ENCODE data around the gene MB.

MB gene

GRCh38 chr22:35634943-35635540 is 17.9 kb upstream of the MB start:
- Histone ChIP-seq H3K27me3 (replicated peaks; ENCODE audit: control insufficient read depth, insufficient read depth, low read length) (no peaks in the 10 kb centered on the region), H3K9ac (ENCODE audit: low read length) (no peak overlapping the region), H3K4me3 (ENCODE audit: low read length) (no peak overlapping the region), H3K9me3 (ENCODE audit: control insufficient read depth, low read length) (no peaks in the 10 kb centered on the region), H3K4me1 (ENCODE audit: control insufficient read depth, insufficient read depth, low read length) (peaks cover 15% of the 10 kb centered on the region), H3K36me3 (ENCODE audit: control insufficient read depth, insufficient read depth, low read length, severe bottlenecking) (no peaks in the 10 kb centered on the region)
- DNase-seq (ENCODE audit: low read depth) = no peak

- no peak overlapping the region for H3K9ac ChIP-seq (ENCODE audit: low read length)
- no peaks in the 10 kb centered on the region for H3K36me3 ChIP-seq (ENCODE audit: control insufficient read depth, insufficient read depth, low read length, severe bottlenecking)
- no peak for DNase-seq (ENCODE audit: low read depth)
- no peaks in the 10 kb centered on the region for H3K27me3 ChIP-seq (replicated peaks; ENCODE audit: control insufficient read depth, insufficient read depth, low read length)
- peaks cover 23% of the 10 kb centered on the region for H3K4me1 ChIP-seq (ENCODE audit: control insufficient read depth, insufficient read depth, low read length)
- H3K4me3 ChIP-seq (ENCODE audit: low read length) = no peak overlapping the region
- H3K9me3 ChIP-seq (ENCODE audit: control insufficient read depth, low read length) = no peaks in the 10 kb centered on the region
Measured at GRCh38 chr22:35634015-35634414, 16.9 kb upstream of the MB start.

GRCh38 chr22:35633520-35633919 is 16.4 kb upstream of the MB start:
- DNase-seq (ENCODE audit: low read depth) = no peak
- no peaks in the 10 kb centered on the region for H3K9me3 ChIP-seq (ENCODE audit: control insufficient read depth, low read length)
- H3K9ac ChIP-seq (ENCODE audit: low read length) = no peak overlapping the region
- no peaks in the 10 kb centered on the region for H3K27me3 ChIP-seq (replicated peaks; ENCODE audit: control insufficient read depth, insufficient read depth, low read length)
- H3K36me3 ChIP-seq (ENCODE audit: control insufficient read depth, insufficient read depth, low read length, severe bottlenecking) = no peaks in the 10 kb centered on the region
- H3K4me3 ChIP-seq (ENCODE audit: low read length) = no peak overlapping the region
- peaks cover 23% of the 10 kb centered on the region for H3K4me1 ChIP-seq (ENCODE audit: control insufficient read depth, insufficient read depth, low read length)

GRCh38 chr22:35632935-35633334 is 15.8 kb upstream of the MB start:
- no peak for DNase-seq (ENCODE audit: low read depth)
- H3K9me3 ChIP-seq (ENCODE audit: control insufficient read depth, low read length) = no peaks in the 10 kb centered on the region
- H3K4me3 ChIP-seq (ENCODE audit: low read length) = no peak overlapping the region
- H3K27me3 ChIP-seq (replicated peaks; ENCODE audit: control insufficient read depth, insufficient read depth, low read length) = no peaks in the 10 kb centered on the region
- H3K36me3 ChIP-seq (ENCODE audit: control insufficient read depth, insufficient read depth, low read length, severe bottlenecking) = no peaks in the 10 kb centered on the region
- no peak overlapping the region for H3K9ac ChIP-seq (ENCODE audit: low read length)
- peaks cover 21% of the 10 kb centered on the region for H3K4me1 ChIP-seq (ENCODE audit: control insufficient read depth, insufficient read depth, low read length)

DNA sequence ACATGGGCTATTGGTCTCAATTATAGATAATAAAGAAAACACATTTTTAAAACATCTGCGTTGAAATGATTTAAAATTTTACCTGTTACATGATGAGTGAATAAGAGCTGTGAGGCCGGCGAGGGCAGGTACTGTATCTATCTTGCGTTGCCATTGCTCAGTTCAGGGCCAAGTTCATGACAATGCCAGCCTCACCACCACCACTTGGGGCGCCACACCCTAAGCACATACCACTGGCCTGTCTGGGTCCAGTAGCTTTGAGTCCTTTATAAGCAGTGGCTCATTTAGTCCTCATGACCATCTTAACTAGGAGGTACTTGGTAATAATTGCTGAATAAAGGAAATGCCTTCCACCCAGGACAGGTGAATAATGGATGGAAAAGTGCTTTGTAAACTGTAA is 14.5 kb upstream of the MB start:
- Histone ChIP-seq H3K9me3 (ENCODE audit: control insufficient read depth, low read length) (no peaks in the 10 kb centered on the region), H3K27me3 (replicated peaks; ENCODE audit: control insufficient read depth, insufficient read depth, low read length) (no peaks in the 10 kb centered on the region), H3K4me3 (ENCODE audit: low read length) (no peak overlapping the region), H3K4me1 (ENCODE audit: control insufficient read depth, insufficient read depth, low read length) (peaks cover 15% of the 10 kb centered on the region), H3K36me3 (ENCODE audit: control insufficient read depth, insufficient read depth, low read length, severe bottlenecking) (no peaks in the 10 kb centered on the region), H3K9ac (ENCODE audit: low read length) (no peak overlapping the region)
- DNase-seq (ENCODE audit: low read depth) = peak; percentile 51

DNA sequence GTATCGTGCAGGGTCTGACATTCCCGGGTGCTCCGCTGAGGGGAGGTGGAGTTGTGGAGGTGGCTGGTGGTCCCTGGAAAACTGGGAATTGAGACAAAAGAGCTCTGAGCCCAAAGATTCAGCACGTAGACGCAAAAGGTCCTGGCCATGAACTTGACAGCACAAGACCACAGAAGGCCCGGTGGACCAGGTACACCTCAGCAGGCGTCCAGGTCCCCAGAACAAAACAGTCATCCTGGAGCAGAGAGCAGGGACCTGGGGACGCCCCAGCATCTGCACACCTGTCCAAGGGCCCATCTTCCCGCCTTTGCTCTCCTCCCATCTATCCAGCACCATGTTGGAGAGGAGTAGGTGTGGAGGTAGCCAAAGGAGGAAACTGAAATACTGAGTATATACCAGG is 13.8 kb upstream of the MB start:
- peaks cover 15% of the 10 kb centered on the region for H3K4me1 ChIP-seq (ENCODE audit: control insufficient read depth, insufficient read depth, low read length)
- no peak overlapping the region for H3K4me3 ChIP-seq (ENCODE audit: low read length)
- no peak for DNase-seq (ENCODE audit: low read depth)
- H3K9me3 ChIP-seq (ENCODE audit: control insufficient read depth, low read length) = no peaks in the 10 kb centered on the region
- no peak overlapping the region for H3K9ac ChIP-seq (ENCODE audit: low read length)
- no peaks in the 10 kb centered on the region for H3K36me3 ChIP-seq (ENCODE audit: control insufficient read depth, insufficient read depth, low read length, severe bottlenecking)
- no peaks in the 10 kb centered on the region for H3K27me3 ChIP-seq (replicated peaks; ENCODE audit: control insufficient read depth, insufficient read depth, low read length)

DNA sequence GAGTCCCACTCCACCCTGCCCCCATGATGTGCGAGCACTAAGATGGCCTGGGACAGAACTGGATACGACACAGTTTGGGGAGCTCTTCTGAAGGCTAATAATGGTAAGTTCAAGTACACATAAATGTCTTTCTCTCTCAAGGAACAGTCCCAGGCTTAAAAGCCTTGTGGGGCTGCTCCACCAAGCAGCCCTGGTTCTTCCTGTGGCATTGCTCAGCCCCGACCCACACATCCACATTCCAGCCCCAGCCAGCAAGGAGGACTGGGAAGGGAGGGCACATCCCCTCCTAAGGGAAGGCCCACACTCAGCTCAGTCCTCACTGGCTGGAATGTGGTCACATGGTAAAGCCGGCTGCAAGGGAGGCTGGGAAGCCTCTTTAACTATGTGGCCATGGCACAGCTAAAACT is 13.3 kb upstream of the MB start:
- no peak overlapping the region for H3K4me3 ChIP-seq (ENCODE audit: low read length)
- no peaks in the 10 kb centered on the region for H3K27me3 ChIP-seq (replicated peaks; ENCODE audit: control insufficient read depth, insufficient read depth, low read length)
- peak; percentile 33 for DNase-seq (ENCODE audit: low read depth)
- H3K9me3 ChIP-seq (ENCODE audit: control insufficient read depth, low read length) = no peaks in the 10 kb centered on the region
- H3K36me3 ChIP-seq (ENCODE audit: control insufficient read depth, insufficient read depth, low read length, severe bottlenecking) = no peaks in the 10 kb centered on the region
- no peak overlapping the region for H3K9ac ChIP-seq (ENCODE audit: low read length)
- H3K4me1 ChIP-seq (ENCODE audit: control insufficient read depth, insufficient read depth, low read length) = peaks cover 15% of the 10 kb centered on the region

- H3K36me3 ChIP-seq (ENCODE audit: control insufficient read depth, insufficient read depth, low read length, severe bottlenecking) = no peaks in the 10 kb centered on the region
- peak overlapping the region; percentile 60 for H3K9ac ChIP-seq (ENCODE audit: low read length)
- no peaks in the 10 kb centered on the region for H3K9me3 ChIP-seq (ENCODE audit: control insufficient read depth, low read length)
- peak overlapping the region; percentile 28 for H3K4me3 ChIP-seq (ENCODE audit: low read length)
- no peaks in the 10 kb centered on the region for H3K27me3 ChIP-seq (replicated peaks; ENCODE audit: control insufficient read depth, insufficient read depth, low read length)
- H3K4me1 ChIP-seq (ENCODE audit: control insufficient read depth, insufficient read depth, low read length) = peaks cover 15% of the 10 kb centered on the region
- DNase-seq (ENCODE audit: low read depth) = peak; percentile 97
Measured at GRCh38 chr22:35629406-35630216, 12.5 kb upstream of the MB start.

- no peaks in the 10 kb centered on the region for H3K36me3 ChIP-seq (ENCODE audit: control insufficient read depth, insufficient read depth, low read length, severe bottlenecking)
- H3K4me3 ChIP-seq (ENCODE audit: low read length) = no peak overlapping the region
- peak overlapping the region; percentile 60 for H3K9ac ChIP-seq (ENCODE audit: low read length)
- H3K4me1 ChIP-seq (ENCODE audit: control insufficient read depth, insufficient read depth, low read length) = peaks cover 15% of the 10 kb centered on the region
- no peaks in the 10 kb centered on the region for H3K9me3 ChIP-seq (ENCODE audit: control insufficient read depth, low read length)
- no peaks in the 10 kb centered on the region for H3K27me3 ChIP-seq (replicated peaks; ENCODE audit: control insufficient read depth, insufficient read depth, low read length)
- no peak for DNase-seq (ENCODE audit: low read depth)
Measured at GRCh38 chr22:35628732-35629131, 11.6 kb upstream of the MB start.

- Histone ChIP-seq H3K4me3 (ENCODE audit: low read length) (peak overlapping the region; percentile 87), H3K36me3 (ENCODE audit: control insufficient read depth, insufficient read depth, low read length, severe bottlenecking) (no peaks in the 10 kb centered on the region), H3K9ac (ENCODE audit: low read length) (peak overlapping the region; percentile 92), H3K27me3 (replicated peaks; ENCODE audit: control insufficient read depth, insufficient read depth, low read length) (no peaks in the 10 kb centered on the region), H3K9me3 (ENCODE audit: control insufficient read depth, low read length) (no peaks in the 10 kb centered on the region), H3K4me1 (ENCODE audit: control insufficient read depth, insufficient read depth, low read length) (peaks cover 22% of the 10 kb centered on the region)
- peak; percentile 91 for DNase-seq (ENCODE audit: low read depth)
Measured at GRCh38 chr22:35627267-35628041, 10.3 kb upstream of the MB start.

GRCh38 chr22:35625763-35626432 is 8.8 kb upstream of the MB start:
- no peak overlapping the region for H3K9ac ChIP-seq (ENCODE audit: low read length)
- no peaks in the 10 kb centered on the region for H3K27me3 ChIP-seq (replicated peaks; ENCODE audit: control insufficient read depth, insufficient read depth, low read length)
- no peaks in the 10 kb centered on the region for H3K36me3 ChIP-seq (ENCODE audit: control insufficient read depth, insufficient read depth, low read length, severe bottlenecking)
- DNase-seq (ENCODE audit: low read depth) = no peak
- H3K9me3 ChIP-seq (ENCODE audit: control insufficient read depth, low read length) = no peaks in the 10 kb centered on the region
- peaks cover 35% of the 10 kb centered on the region for H3K4me1 ChIP-seq (ENCODE audit: control insufficient read depth, insufficient read depth, low read length)
- no peak overlapping the region for H3K4me3 ChIP-seq (ENCODE audit: low read length)

All from adipocyte (in vitro differentiated cells).